Measurements from ENCODE around the gene RAD51B.

RAD51B gene

GRCh38 chr14:68672609-68673285 lies 853.2 kb downstream of the RAD51B start:
- Histone ChIP-seq H3K27me3 (ENCODE audit: insufficient read depth, low read length, poor library complexity) (no peaks in the 10 kb centered on the region), H2AK5ac (ENCODE audit: low read length) (no peak overlapping the region), H3K23ac (ENCODE audit: low read length) (no peak overlapping the region), H3K79me1 (ENCODE audit: low read length) (no peaks in the 10 kb centered on the region), H4K5ac (ENCODE audit: low read length) (no peak overlapping the region), H2BK120ac (ENCODE audit: low read depth, low read length) (no peak overlapping the region), H3K4me3 (ENCODE audit: low read length) (no peak overlapping the region), H3K9ac (ENCODE audit: low read length) (no peak overlapping the region), H3K18ac (ENCODE audit: low read length) (no peak overlapping the region), H3K27ac (ENCODE audit: low read depth, low read length) (no peak overlapping the region), H3K4me1 (ENCODE audit: control insufficient read depth, low read depth, low read length) (no peaks in the 10 kb centered on the region), H4K8ac (ENCODE audit: low read depth, low read length) (no peak overlapping the region), H3K79me2 (ENCODE audit: control insufficient read depth, insufficient read depth, low read length) (no peaks in the 10 kb centered on the region), H3K4ac (ENCODE audit: low read depth, low read length) (no peak overlapping the region), H3K4me2 (ENCODE audit: low read length) (no peak overlapping the region), H3K36me3 (ENCODE audit: control insufficient read depth, insufficient read depth, low read length) (no peaks in the 10 kb centered on the region), H2BK5ac (ENCODE audit: low read length) (no peak overlapping the region), H2BK15ac (replicated peaks; ENCODE audit: low read depth) (no peak overlapping the region), H3K56ac (ENCODE audit: low read length) (no peak overlapping the region)
- DNase-seq: no peak
- no CpG with 5 or more reads among the region's 3 CpGs for WGBS (ENCODE audit: extremely low coverage, insufficient coverage, low lambda C conversion rate)

- Histone ChIP-seq H2BK15ac (replicated peaks; ENCODE audit: low read depth) (no peak overlapping the region), H3K79me2 (ENCODE audit: control insufficient read depth, insufficient read depth, low read length) (no peaks in the 10 kb centered on the region), H3K4ac (ENCODE audit: low read depth, low read length) (no peak overlapping the region), H4K8ac (ENCODE audit: low read depth, low read length) (no peak overlapping the region), H2AK5ac (ENCODE audit: low read length) (no peak overlapping the region), H3K23ac (ENCODE audit: low read length) (no peak overlapping the region), H3K56ac (ENCODE audit: low read length) (no peak overlapping the region), H3K79me1 (ENCODE audit: low read length) (no peaks in the 10 kb centered on the region), H3K27ac (ENCODE audit: low read depth, low read length) (no peak overlapping the region), H3K4me1 (ENCODE audit: control insufficient read depth, low read depth, low read length) (no peaks in the 10 kb centered on the region), H2BK120ac (ENCODE audit: low read depth, low read length) (no peak overlapping the region), H2BK5ac (ENCODE audit: low read length) (no peak overlapping the region), H3K27me3 (ENCODE audit: insufficient read depth, low read length, poor library complexity) (no peaks in the 10 kb centered on the region), H4K5ac (ENCODE audit: low read length) (no peak overlapping the region), H3K36me3 (ENCODE audit: control insufficient read depth, insufficient read depth, low read length) (no peaks in the 10 kb centered on the region), H3K18ac (ENCODE audit: low read length) (no peak overlapping the region), H3K4me2 (ENCODE audit: low read length) (no peak overlapping the region), H3K4me3 (ENCODE audit: low read length) (no peak overlapping the region), H3K9ac (ENCODE audit: low read length) (no peak overlapping the region)
- no peak for DNase-seq
- no CpG with 5 or more reads among the region's 5 CpGs for WGBS (ENCODE audit: extremely low coverage, insufficient coverage, low lambda C conversion rate)
Measured at GRCh38 chr14:68673464-68673863, 853.9 kb downstream of the RAD51B start.

- Histone ChIP-seq H2BK15ac (replicated peaks; ENCODE audit: low read depth) (no peak overlapping the region), H3K4me3 (ENCODE audit: low read length) (no peak overlapping the region), H3K79me2 (ENCODE audit: control insufficient read depth, insufficient read depth, low read length) (no peaks in the 10 kb centered on the region), H3K23ac (ENCODE audit: low read length) (no peak overlapping the region), H2AK5ac (ENCODE audit: low read length) (no peak overlapping the region), H2BK120ac (ENCODE audit: low read depth, low read length) (no peak overlapping the region), H4K8ac (ENCODE audit: low read depth, low read length) (no peak overlapping the region), H3K9ac (ENCODE audit: low read length) (no peak overlapping the region), H3K27ac (ENCODE audit: low read depth, low read length) (no peak overlapping the region), H3K79me1 (ENCODE audit: low read length) (no peaks in the 10 kb centered on the region), H3K27me3 (ENCODE audit: insufficient read depth, low read length, poor library complexity) (no peaks in the 10 kb centered on the region), H2BK5ac (ENCODE audit: low read length) (no peak overlapping the region), H3K18ac (ENCODE audit: low read length) (no peak overlapping the region), H4K5ac (ENCODE audit: low read length) (no peak overlapping the region), H3K4ac (ENCODE audit: low read depth, low read length) (no peak overlapping the region), H3K4me1 (ENCODE audit: control insufficient read depth, low read depth, low read length) (no peaks in the 10 kb centered on the region), H3K36me3 (ENCODE audit: control insufficient read depth, insufficient read depth, low read length) (no peaks in the 10 kb centered on the region), H3K56ac (ENCODE audit: low read length) (no peak overlapping the region), H3K4me2 (ENCODE audit: low read length) (no peak overlapping the region)
- no peak for DNase-seq
- no CpG with 5 or more reads among the region's 5 CpGs for WGBS (ENCODE audit: extremely low coverage, insufficient coverage, low lambda C conversion rate)
Measured at GRCh38 chr14:68674538-68675232, 855.1 kb downstream of the RAD51B start.

- no peak overlapping the region for H3K9ac ChIP-seq (ENCODE audit: low read length)
- no peak overlapping the region for H2BK15ac ChIP-seq (replicated peaks; ENCODE audit: low read depth)
- no peak overlapping the region for H4K5ac ChIP-seq (ENCODE audit: low read length)
- no peak overlapping the region for H2AK5ac ChIP-seq (ENCODE audit: low read length)
- H3K18ac ChIP-seq (ENCODE audit: low read length): no peak overlapping the region
- H3K36me3 ChIP-seq (ENCODE audit: control insufficient read depth, insufficient read depth, low read length): no peaks in the 10 kb centered on the region
- no peaks in the 10 kb centered on the region for H3K79me1 ChIP-seq (ENCODE audit: low read length)
- H2BK5ac ChIP-seq (ENCODE audit: low read length): no peak overlapping the region
- no peak overlapping the region for H4K8ac ChIP-seq (ENCODE audit: low read depth, low read length)
- H3K4me1 ChIP-seq (ENCODE audit: control insufficient read depth, low read depth, low read length): no peaks in the 10 kb centered on the region
- no peak overlapping the region for H2BK120ac ChIP-seq (ENCODE audit: low read depth, low read length)
- H3K79me2 ChIP-seq (ENCODE audit: control insufficient read depth, insufficient read depth, low read length): no peaks in the 10 kb centered on the region
- H3K56ac ChIP-seq (ENCODE audit: low read length): no peak overlapping the region
- H3K27ac ChIP-seq (ENCODE audit: low read depth, low read length): no peak overlapping the region
- no peak overlapping the region for H3K23ac ChIP-seq (ENCODE audit: low read length)
- H3K4me3 ChIP-seq (ENCODE audit: low read length): no peak overlapping the region
- H3K4me2 ChIP-seq (ENCODE audit: low read length): no peak overlapping the region
- no peak overlapping the region for H3K4ac ChIP-seq (ENCODE audit: low read depth, low read length)
- no peak for DNase-seq
- no CpG with 5 or more reads among the region's 1 CpG for WGBS (ENCODE audit: extremely low coverage, insufficient coverage, low lambda C conversion rate)
- H3K27me3 ChIP-seq (ENCODE audit: insufficient read depth, low read length, poor library complexity): no peaks in the 10 kb centered on the region
Measured at GRCh38 chr14:68675233-68675577, 855.6 kb downstream of the RAD51B start.

- no peak overlapping the region for H3K4me2 ChIP-seq (ENCODE audit: low read length)
- no peaks in the 10 kb centered on the region for H3K27me3 ChIP-seq (ENCODE audit: insufficient read depth, low read length, poor library complexity)
- no peaks in the 10 kb centered on the region for H3K4me1 ChIP-seq (ENCODE audit: control insufficient read depth, low read depth, low read length)
- no peak overlapping the region for H2BK5ac ChIP-seq (ENCODE audit: low read length)
- H4K8ac ChIP-seq (ENCODE audit: low read depth, low read length): no peak overlapping the region
- H3K23ac ChIP-seq (ENCODE audit: low read length): no peak overlapping the region
- no CpG with 5 or more reads among the region's 11 CpGs for WGBS (ENCODE audit: extremely low coverage, insufficient coverage, low lambda C conversion rate)
- no peak overlapping the region for H3K9ac ChIP-seq (ENCODE audit: low read length)
- H3K79me2 ChIP-seq (ENCODE audit: control insufficient read depth, insufficient read depth, low read length): no peaks in the 10 kb centered on the region
- no peak overlapping the region for H3K56ac ChIP-seq (ENCODE audit: low read length)
- no peak overlapping the region for H3K18ac ChIP-seq (ENCODE audit: low read length)
- H3K79me1 ChIP-seq (ENCODE audit: low read length): no peaks in the 10 kb centered on the region
- no peak overlapping the region for H3K27ac ChIP-seq (ENCODE audit: low read depth, low read length)
- H2BK15ac ChIP-seq (replicated peaks; ENCODE audit: low read depth): no peak overlapping the region
- no peak overlapping the region for H3K4ac ChIP-seq (ENCODE audit: low read depth, low read length)
- H3K36me3 ChIP-seq (ENCODE audit: control insufficient read depth, insufficient read depth, low read length): no peaks in the 10 kb centered on the region
- H4K5ac ChIP-seq (ENCODE audit: low read length): no peak overlapping the region
- no peak overlapping the region for H2BK120ac ChIP-seq (ENCODE audit: low read depth, low read length)
- DNase-seq: no peak
- H3K4me3 ChIP-seq (ENCODE audit: low read length): no peak overlapping the region
- no peak overlapping the region for H2AK5ac ChIP-seq (ENCODE audit: low read length)
Measured at GRCh38 chr14:68676511-68676943, 856.9 kb downstream of the RAD51B start.

- H3K27ac ChIP-seq (ENCODE audit: low read depth, low read length): no peak overlapping the region
- no peak overlapping the region for H2BK15ac ChIP-seq (replicated peaks; ENCODE audit: low read depth)
Measured at GRCh38 chr14:68677476-68677875, 857.9 kb downstream of the RAD51B start.

More at GRCh38 chr14:68677476-68677875, 857.9 kb downstream of the RAD51B start:
- Histone ChIP-seq H3K4me2 (ENCODE audit: low read length) (no peak overlapping the region), H4K5ac (ENCODE audit: low read length) (no peak overlapping the region), H3K36me3 (ENCODE audit: control insufficient read depth, insufficient read depth, low read length) (no peaks in the 10 kb centered on the region), H2AK5ac (ENCODE audit: low read length) (no peak overlapping the region), H3K4ac (ENCODE audit: low read depth, low read length) (no peak overlapping the region), H3K4me3 (ENCODE audit: low read length) (no peak overlapping the region), H3K56ac (ENCODE audit: low read length) (no peak overlapping the region), H3K79me2 (ENCODE audit: control insufficient read depth, insufficient read depth, low read length) (no peaks in the 10 kb centered on the region), H2BK5ac (ENCODE audit: low read length) (no peak overlapping the region), H3K9ac (ENCODE audit: low read length) (no peak overlapping the region), H3K18ac (ENCODE audit: low read length) (no peak overlapping the region), H2BK120ac (ENCODE audit: low read depth, low read length) (no peak overlapping the region), H3K27me3 (ENCODE audit: insufficient read depth, low read length, poor library complexity) (no peaks in the 10 kb centered on the region), H3K4me1 (ENCODE audit: control insufficient read depth, low read depth, low read length) (no peaks in the 10 kb centered on the region), H4K8ac (ENCODE audit: low read depth, low read length) (no peak overlapping the region), H3K23ac (ENCODE audit: low read length) (no peak overlapping the region), H3K79me1 (ENCODE audit: low read length) (no peaks in the 10 kb centered on the region)
- no peak for DNase-seq
- WGBS (ENCODE audit: extremely low coverage, insufficient coverage, low lambda C conversion rate): no CpG with 5 or more reads among the region's 7 CpGs
